GM19099 (cell line): ENCODE results near the gene PRKCH.

Experiments used
- POLR2A ChIP-seq: IDR thresholded peaks from 3 replicates; pipeline ENCODE4 v1.6.1; 2011; ENCODE audit warnings: low read depth; ENCODE audit not compliant: insufficient read length; ENCODE audit errors: extremely low read depth

The PRKCH gene

DNA sequence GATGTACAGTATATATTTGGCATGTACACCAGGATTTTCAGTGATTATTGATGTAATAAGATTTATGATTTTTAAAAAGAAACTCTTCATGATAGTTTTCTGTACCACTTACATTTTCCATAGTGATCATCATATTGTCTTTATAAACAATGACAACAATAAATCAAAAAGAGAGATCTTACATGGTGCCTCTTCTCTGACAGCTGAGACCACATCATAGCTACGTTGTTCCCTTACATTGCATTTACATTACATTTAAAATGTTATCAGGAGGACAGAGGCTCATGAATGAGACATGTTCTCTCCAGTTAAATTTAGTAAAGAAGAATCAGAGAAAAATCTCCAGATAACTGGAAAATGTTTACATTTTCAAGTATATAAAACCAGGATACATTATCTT lies 112.4 kb downstream of the PRKCH start:
- no peak for TF ChIP-seq POLR2A

DNA sequence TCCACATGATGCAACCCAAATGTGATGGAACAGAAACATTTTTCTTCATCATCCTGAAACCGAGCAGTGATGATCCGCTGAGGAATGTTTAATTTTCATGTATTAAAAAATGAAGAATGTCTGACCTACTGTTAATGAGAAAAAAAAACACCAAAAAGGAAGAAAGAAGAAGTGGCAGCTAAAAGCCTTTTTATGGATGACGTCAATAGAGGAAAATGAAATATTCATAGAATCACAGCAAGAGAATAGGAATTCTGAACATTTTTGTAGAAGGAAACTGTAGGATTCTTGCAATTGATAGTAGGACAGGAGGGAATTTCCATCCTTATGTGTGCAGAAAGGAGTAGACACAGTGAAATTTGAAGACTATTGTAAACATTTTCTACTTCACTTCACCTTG lies 112.9 kb downstream of the PRKCH start:
- no peak for TF ChIP-seq POLR2A

DNA sequence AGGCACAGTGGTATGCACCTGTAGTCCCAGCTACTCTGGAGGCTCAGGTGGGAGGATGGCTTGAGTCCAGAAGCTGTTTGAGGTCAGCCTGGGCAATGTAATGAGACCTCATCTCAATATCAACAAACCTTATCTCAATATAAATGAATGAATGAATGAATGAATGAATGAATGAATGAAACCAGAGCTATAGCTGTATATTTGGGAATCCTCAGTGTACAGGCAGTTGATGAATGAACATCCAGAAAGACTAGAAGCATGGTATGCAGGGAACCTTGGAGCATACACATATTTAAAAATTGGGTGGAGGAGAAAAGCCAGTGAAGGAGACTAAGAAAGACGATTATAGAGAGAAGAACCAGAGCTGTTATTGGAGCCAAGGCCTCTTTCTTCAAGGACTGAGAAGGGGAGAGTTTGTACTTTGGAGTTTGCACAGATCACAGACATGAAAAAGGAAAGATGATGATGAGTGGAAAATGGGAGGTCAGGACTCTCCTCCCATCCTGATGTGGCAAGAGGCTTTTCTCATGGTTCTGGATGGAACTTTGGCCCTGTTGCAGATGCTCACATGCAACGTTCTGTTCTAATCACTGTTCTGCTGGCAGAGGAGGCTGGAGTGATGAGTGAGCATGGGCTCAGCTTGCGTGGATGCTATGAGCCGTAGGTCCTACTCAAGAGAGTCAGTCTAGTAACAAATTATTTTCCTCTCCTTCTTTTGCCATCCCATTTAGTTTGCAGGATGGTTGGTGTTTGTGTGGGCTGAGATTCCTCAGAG lies 114.4 kb downstream of the PRKCH start:
- no peak for TF ChIP-seq POLR2A

GRCh38 chr14:61437381-61437780 lies 116.0 kb downstream of the PRKCH start:
- no peak for TF ChIP-seq POLR2A

DNA sequence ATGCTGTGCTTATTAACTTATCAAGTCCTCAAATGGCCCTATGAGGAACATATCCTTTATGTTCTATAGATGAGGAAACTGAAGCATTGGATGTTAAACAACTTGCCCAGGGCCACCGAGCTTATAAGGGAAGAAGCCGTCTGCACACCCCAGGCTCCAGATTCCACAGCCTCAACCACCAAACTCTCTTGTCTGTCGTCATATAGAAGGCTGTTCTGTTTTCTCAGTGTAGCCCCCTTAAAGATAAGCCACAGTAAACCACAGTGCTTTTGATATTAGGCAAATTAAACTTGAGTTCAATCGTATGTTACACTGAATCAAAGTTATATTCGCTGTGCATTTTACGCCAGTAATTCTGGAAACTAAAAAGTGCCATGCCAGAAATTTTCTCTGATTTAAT lies 116.7 kb downstream of the PRKCH start:
- TF ChIP-seq POLR2A: no peak

DNA sequence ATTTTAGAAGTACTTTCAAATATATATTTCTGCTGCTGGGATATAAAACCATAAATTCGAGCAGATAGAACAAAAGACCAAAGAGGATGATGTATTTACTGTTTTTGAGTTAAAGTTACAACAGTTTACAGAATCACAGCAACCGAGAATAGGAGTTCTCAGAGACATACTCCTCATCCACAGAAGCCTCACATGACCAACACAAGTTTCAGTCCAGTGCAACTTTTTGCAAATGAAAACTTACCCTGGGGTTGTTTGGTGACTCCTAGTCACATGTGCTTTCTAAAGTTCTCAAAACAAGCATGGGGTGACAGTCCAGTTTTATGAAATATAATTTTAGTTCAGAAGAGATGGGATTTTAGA lies 117.1 kb downstream of the PRKCH start:
- TF ChIP-seq POLR2A: no peak

DNA sequence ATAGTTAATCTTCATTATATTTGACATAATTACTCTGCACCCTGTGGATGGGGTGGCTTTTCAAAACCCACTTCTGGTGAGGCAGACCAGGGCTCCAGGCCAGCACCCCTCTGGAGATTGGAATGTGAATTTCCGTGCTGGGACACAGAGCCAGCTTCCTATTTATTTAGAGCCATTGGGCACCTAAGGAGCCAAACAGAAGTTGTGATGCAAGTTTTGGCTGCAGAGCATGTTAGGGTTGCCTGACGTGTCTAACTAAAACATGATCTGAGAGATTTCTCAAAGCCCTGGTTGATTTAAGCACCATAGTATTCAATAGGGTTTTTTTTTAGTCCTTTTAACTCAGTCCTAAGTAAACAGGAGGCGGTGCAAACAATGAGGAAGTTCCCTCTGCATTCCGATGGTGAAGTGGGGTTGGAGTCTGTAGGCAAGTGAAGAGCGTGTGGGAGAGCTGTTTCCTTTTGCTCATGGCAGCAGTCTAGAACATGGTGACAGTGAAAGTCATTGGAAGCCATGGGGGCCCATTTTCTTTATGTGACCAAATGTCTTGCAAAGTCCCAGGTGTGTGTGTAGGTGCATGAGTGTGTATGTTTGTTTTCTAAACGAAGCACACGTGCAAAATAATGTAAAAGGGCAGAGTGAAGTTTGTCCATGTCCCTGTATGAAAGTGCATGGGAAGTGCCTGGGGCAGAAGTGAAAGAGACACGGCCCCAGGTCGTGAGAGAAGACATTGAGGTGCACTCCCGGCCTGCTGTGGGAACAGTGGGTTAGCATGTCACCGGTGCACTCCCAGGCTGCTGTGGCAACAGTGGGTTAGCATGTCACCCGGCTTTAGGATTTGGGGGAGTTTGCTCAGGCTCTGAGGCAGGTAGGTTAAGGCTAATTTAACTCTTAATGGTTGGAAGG lies 117.7 kb downstream of the PRKCH start:
- TF ChIP-seq POLR2A: no peak

GRCh38 chr14:61439779-61440418 lies 118.5 kb downstream of the PRKCH start:
- TF ChIP-seq POLR2A: no peak

DNA sequence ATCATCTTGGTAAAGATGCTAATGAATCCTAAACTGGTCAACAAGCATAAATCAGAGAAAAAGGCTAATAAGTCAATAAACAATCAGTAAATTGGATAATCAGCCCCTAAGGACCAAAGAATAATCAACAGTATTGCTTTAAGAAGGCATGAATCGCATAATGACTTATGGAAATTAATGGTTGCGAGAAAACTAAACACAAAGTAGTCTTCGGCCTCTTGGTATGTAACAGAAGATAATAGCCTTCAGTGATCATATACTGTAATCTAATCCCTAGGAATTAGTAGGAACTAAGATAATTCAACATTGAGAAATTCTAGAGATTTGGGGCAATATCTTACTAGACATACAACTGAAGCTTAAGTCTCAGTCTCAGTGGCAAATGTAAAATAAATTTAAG lies 122.1 kb downstream of the PRKCH start:
- TF ChIP-seq POLR2A: no peak

GRCh38 chr14:61444215-61444768 lies 122.9 kb downstream of the PRKCH start:
- TF ChIP-seq POLR2A: no peak

GRCh38 chr14:61451491-61451890 lies 130.1 kb downstream of the PRKCH start:
- TF ChIP-seq POLR2A: no peak

- no peak for TF ChIP-seq POLR2A
Observed at GRCh38 chr14:61451891-61452400, 130.6 kb downstream of the PRKCH start.

GRCh38 chr14:61452452-61452851 lies 131.1 kb downstream of the PRKCH start:
- no peak for TF ChIP-seq POLR2A

- TF ChIP-seq POLR2A: no peak
Observed at GRCh38 chr14:61453103-61453767, 131.9 kb downstream of the PRKCH start.

- TF ChIP-seq POLR2A: no peak
Observed at GRCh38 chr14:61454545-61454944, 133.2 kb downstream of the PRKCH start.

GRCh38 chr14:61455351-61455750 lies 134.0 kb downstream of the PRKCH start:
- no peak for TF ChIP-seq POLR2A
